ENCODE data around the gene THSD4.

Gene THSD4

DNA sequence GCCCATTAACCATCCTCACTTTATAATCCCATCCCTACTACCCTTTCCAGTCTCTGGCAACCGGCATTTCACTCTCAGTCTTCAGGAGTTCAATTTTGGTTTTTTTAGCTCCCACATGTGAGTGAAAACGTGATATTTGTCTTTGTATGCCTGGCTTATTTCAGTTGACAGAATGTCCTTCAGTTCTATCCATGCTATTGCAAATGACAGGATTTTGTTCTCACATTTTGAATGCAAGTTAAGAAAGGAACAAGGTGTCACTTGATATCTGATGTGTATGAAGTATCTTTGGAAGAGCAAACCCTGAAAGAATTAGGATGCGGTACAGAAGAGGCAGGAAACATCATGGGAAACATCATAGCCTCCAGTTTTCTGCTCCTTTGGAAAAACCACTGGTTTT, 298.1 kb downstream of the THSD4 start:
- H3K79me2 ChIP-seq (ENCODE audit: control insufficient read depth, insufficient read depth, low read length, unreplicated experiment): no peaks in the 10 kb centered on the region
- no peak overlapping the region for H3K27ac ChIP-seq (ENCODE audit: low read depth, low read length)
- no peak overlapping the region for H2AFZ ChIP-seq (ENCODE audit: low read length, unreplicated experiment)
- H3K27me3 ChIP-seq (ENCODE audit: insufficient read depth, low read length): no peaks in the 10 kb centered on the region
- no peaks in the 10 kb centered on the region for H3K4me1 ChIP-seq (ENCODE audit: control insufficient read depth, insufficient read depth, low read length, unreplicated experiment)
- no peak overlapping the region for H3K4me3 ChIP-seq (ENCODE audit: low read depth, low read length)
- H3K36me3 ChIP-seq (ENCODE audit: insufficient read depth, low read length): no peaks in the 10 kb centered on the region

GRCh38 chr15:71414853-71415252, 299.6 kb downstream of the THSD4 start:
- Histone ChIP-seq H3K4me3 (ENCODE audit: low read depth, low read length) (no peak overlapping the region), H2AFZ (ENCODE audit: low read length, unreplicated experiment) (no peak overlapping the region), H3K36me3 (ENCODE audit: insufficient read depth, low read length) (no peaks in the 10 kb centered on the region), H3K79me2 (ENCODE audit: control insufficient read depth, insufficient read depth, low read length, unreplicated experiment) (no peaks in the 10 kb centered on the region), H3K27ac (ENCODE audit: low read depth, low read length) (no peak overlapping the region), H3K27me3 (ENCODE audit: insufficient read depth, low read length) (no peaks in the 10 kb centered on the region), H3K4me1 (ENCODE audit: control insufficient read depth, insufficient read depth, low read length, unreplicated experiment) (no peaks in the 10 kb centered on the region)

GRCh38 chr15:71422530-71423259, 307.4 kb downstream of the THSD4 start:
- Histone ChIP-seq H3K36me3 (ENCODE audit: insufficient read depth, low read length) (peaks cover 3% of the 10 kb centered on the region; the same call in 1 of the 2 replicates), H3K27ac (ENCODE audit: low read depth, low read length) (no peak overlapping the region), H3K4me1 (ENCODE audit: control insufficient read depth, insufficient read depth, low read length, unreplicated experiment) (peaks cover 3% of the 10 kb centered on the region), H2AFZ (ENCODE audit: low read length, unreplicated experiment) (no peak overlapping the region), H3K79me2 (ENCODE audit: control insufficient read depth, insufficient read depth, low read length, unreplicated experiment) (no peaks in the 10 kb centered on the region), H3K4me3 (ENCODE audit: low read depth, low read length) (no peak overlapping the region), H3K27me3 (ENCODE audit: insufficient read depth, low read length) (no peaks in the 10 kb centered on the region)

GRCh38 chr15:71424765-71425164, 309.5 kb downstream of the THSD4 start:
- Histone ChIP-seq H3K27me3 (ENCODE audit: insufficient read depth, low read length) (no peaks in the 10 kb centered on the region), H3K4me3 (ENCODE audit: low read depth, low read length) (no peak overlapping the region), H2AFZ (ENCODE audit: low read length, unreplicated experiment) (no peak overlapping the region), H3K27ac (ENCODE audit: low read depth, low read length) (no peak overlapping the region), H3K4me1 (ENCODE audit: control insufficient read depth, insufficient read depth, low read length, unreplicated experiment) (peaks cover 14% of the 10 kb centered on the region), H3K36me3 (ENCODE audit: insufficient read depth, low read length) (peaks cover 3% of the 10 kb centered on the region; the same call in 1 of the 2 replicates), H3K79me2 (ENCODE audit: control insufficient read depth, insufficient read depth, low read length, unreplicated experiment) (no peaks in the 10 kb centered on the region)

GRCh38 chr15:71425388-71425787, 310.1 kb downstream of the THSD4 start:
- H3K27me3 ChIP-seq (ENCODE audit: insufficient read depth, low read length): no peaks in the 10 kb centered on the region
- H3K27ac ChIP-seq (ENCODE audit: low read depth, low read length): no peak overlapping the region
- H3K36me3 ChIP-seq (ENCODE audit: insufficient read depth, low read length): peaks cover 3% of the 10 kb centered on the region; the same call in 1 of the 2 replicates
- no peaks in the 10 kb centered on the region for H3K79me2 ChIP-seq (ENCODE audit: control insufficient read depth, insufficient read depth, low read length, unreplicated experiment)
- H2AFZ ChIP-seq (ENCODE audit: low read length, unreplicated experiment): no peak overlapping the region
- H3K4me3 ChIP-seq (ENCODE audit: low read depth, low read length): no peak overlapping the region
- peaks cover 14% of the 10 kb centered on the region for H3K4me1 ChIP-seq (ENCODE audit: control insufficient read depth, insufficient read depth, low read length, unreplicated experiment)

- no peaks in the 10 kb centered on the region for H3K27me3 ChIP-seq (ENCODE audit: insufficient read depth, low read length)
- peaks cover under 1% of the 10 kb centered on the region; the same call in 1 of the 2 replicates for H3K36me3 ChIP-seq (ENCODE audit: insufficient read depth, low read length)
- no peak overlapping the region for H3K27ac ChIP-seq (ENCODE audit: low read depth, low read length)
- peaks cover 14% of the 10 kb centered on the region for H3K4me1 ChIP-seq (ENCODE audit: control insufficient read depth, insufficient read depth, low read length, unreplicated experiment)
- no peaks in the 10 kb centered on the region for H3K79me2 ChIP-seq (ENCODE audit: control insufficient read depth, insufficient read depth, low read length, unreplicated experiment)
- H2AFZ ChIP-seq (ENCODE audit: low read length, unreplicated experiment): no peak overlapping the region
- no peak overlapping the region for H3K4me3 ChIP-seq (ENCODE audit: low read depth, low read length)
These were observed 311.5 kb downstream of the THSD4 start for GRCh38 chr15:71426792-71427191.

DNA sequence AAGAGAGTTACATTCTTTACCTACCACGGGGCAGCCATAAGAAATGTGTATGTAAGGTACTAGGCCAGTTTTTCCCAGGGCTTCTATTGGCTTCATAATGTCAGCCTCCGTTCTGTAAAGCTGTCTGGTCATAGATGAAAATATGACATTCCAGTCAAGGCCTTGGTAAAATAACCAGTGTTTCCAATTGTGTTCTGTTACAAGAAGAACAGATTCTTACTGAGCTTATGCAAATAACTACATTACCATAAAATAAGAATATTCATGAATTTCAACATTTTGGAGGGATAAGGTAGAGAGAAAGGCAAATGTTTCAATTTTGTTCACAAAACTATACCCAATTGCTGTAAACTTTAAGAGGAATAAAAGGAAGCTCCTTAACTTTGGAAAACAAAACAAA, 315.5 kb downstream of the THSD4 start:
- Histone ChIP-seq H3K27ac (ENCODE audit: low read depth, low read length) (no peak overlapping the region), H3K4me3 (ENCODE audit: low read depth, low read length) (no peak overlapping the region), H2AFZ (ENCODE audit: low read length, unreplicated experiment) (no peak overlapping the region), H3K79me2 (ENCODE audit: control insufficient read depth, insufficient read depth, low read length, unreplicated experiment) (no peaks in the 10 kb centered on the region), H3K27me3 (ENCODE audit: insufficient read depth, low read length) (no peaks in the 10 kb centered on the region), H3K36me3 (ENCODE audit: insufficient read depth, low read length) (no peaks in the 10 kb centered on the region), H3K4me1 (ENCODE audit: control insufficient read depth, insufficient read depth, low read length, unreplicated experiment) (peaks cover 11% of the 10 kb centered on the region)

DNA sequence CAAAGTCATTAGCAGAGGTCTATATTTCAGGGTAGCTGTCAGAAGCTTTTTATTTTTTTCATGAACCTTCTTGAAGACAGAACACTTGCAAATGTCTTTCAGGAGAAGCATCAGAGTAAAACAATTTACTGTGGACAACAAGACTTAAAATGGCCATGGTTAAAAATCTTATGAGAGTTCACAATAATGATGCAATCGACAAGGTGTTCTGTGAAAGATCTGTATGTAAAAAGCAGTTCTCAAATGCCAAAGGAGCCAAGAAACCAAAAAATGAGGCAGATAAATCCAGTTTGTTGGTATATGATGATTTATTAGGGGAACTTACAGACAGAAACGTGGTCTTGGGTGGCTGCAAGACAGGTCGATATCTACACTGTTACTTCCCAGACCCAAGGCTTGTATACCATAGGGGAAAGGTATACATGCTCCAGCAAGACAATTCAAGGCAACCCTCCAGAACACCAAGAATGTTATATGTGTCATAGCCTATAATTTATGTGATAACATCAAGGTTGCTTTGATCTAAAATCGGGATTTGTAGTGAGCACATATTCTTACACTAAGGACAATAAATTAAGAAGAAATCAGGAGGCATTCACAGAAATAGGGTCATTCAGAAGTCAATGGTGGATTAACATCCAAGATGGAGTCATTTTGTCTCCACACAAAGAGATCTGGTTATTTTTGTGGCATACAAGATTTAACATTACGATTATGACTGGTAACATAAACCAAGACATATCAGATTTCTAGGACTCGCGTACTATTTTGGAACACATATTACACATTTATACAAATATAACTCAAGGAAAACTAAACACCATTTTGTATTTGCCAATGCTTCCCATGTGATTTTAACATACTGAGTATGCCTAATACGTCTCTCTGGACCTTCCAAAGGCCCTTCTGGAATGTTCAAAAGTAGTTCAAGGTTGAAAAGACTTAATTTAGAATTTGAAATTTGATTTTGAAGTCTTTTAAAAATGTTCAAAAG, 316.4 kb downstream of the THSD4 start:
- H2AFZ ChIP-seq (ENCODE audit: low read length, unreplicated experiment): no peak overlapping the region
- peaks cover 11% of the 10 kb centered on the region for H3K4me1 ChIP-seq (ENCODE audit: control insufficient read depth, insufficient read depth, low read length, unreplicated experiment)
- no peak overlapping the region for H3K4me3 ChIP-seq (ENCODE audit: low read depth, low read length)
- H3K27ac ChIP-seq (ENCODE audit: low read depth, low read length): no peak overlapping the region
- no peaks in the 10 kb centered on the region for H3K27me3 ChIP-seq (ENCODE audit: insufficient read depth, low read length)
- no peaks in the 10 kb centered on the region for H3K36me3 ChIP-seq (ENCODE audit: insufficient read depth, low read length)
- no peaks in the 10 kb centered on the region for H3K79me2 ChIP-seq (ENCODE audit: control insufficient read depth, insufficient read depth, low read length, unreplicated experiment)

- Histone ChIP-seq H3K4me1 (ENCODE audit: control insufficient read depth, insufficient read depth, low read length, unreplicated experiment) (peaks cover 14% of the 10 kb centered on the region), H3K4me3 (ENCODE audit: low read depth, low read length) (no peak overlapping the region), H3K27ac (ENCODE audit: low read depth, low read length) (no peak overlapping the region), H3K36me3 (ENCODE audit: insufficient read depth, low read length) (no peaks in the 10 kb centered on the region), H2AFZ (ENCODE audit: low read length, unreplicated experiment) (no peak overlapping the region), H3K27me3 (ENCODE audit: insufficient read depth, low read length) (no peaks in the 10 kb centered on the region), H3K79me2 (ENCODE audit: control insufficient read depth, insufficient read depth, low read length, unreplicated experiment) (no peaks in the 10 kb centered on the region)
These were observed 318.1 kb downstream of the THSD4 start for GRCh38 chr15:71433402-71433801.

GRCh38 chr15:71434774-71435173, 319.5 kb downstream of the THSD4 start:
- Histone ChIP-seq H3K4me1 (ENCODE audit: control insufficient read depth, insufficient read depth, low read length, unreplicated experiment) (peaks cover 11% of the 10 kb centered on the region), H2AFZ (ENCODE audit: low read length, unreplicated experiment) (no peak overlapping the region), H3K27ac (ENCODE audit: low read depth, low read length) (no peak overlapping the region), H3K36me3 (ENCODE audit: insufficient read depth, low read length) (no peaks in the 10 kb centered on the region), H3K27me3 (ENCODE audit: insufficient read depth, low read length) (no peaks in the 10 kb centered on the region), H3K4me3 (ENCODE audit: low read depth, low read length) (no peak overlapping the region), H3K79me2 (ENCODE audit: control insufficient read depth, insufficient read depth, low read length, unreplicated experiment) (no peaks in the 10 kb centered on the region)

Data from ACC112 (cell line).